ENCODE results near the gene VWA3A.

DNA sequence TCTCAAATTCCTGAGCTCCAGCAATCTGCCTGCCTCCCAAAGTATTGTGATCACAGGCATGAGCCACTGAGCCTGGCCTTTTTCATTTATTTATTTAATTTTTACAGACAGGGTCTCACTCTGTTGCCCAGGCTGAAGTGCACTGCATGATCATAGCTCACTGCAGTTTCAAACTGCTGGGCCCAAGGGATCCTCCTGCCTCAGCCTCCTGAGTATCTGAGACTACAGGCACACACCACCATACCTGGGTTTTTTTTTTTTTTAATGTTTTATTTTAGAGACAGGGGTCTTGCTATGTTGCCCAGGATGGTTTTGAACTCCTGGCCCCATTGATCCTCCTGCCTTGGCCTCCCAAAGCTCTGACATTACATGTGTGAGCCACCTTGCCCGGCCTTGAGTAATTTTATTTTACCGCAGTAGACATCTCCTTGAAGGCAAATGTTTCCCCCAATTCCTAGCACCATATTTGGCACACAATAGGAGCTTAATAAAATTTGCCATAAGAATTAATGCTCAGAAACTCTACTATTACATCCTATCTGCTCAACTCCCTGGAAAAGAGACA, 111.8 kb downstream of the VWA3A start:
- TF ChIP-seq POLR2A (IDR thresholded peaks at IDR 0.05), result no peak
- TF ChIP-seq, protein P1, sequence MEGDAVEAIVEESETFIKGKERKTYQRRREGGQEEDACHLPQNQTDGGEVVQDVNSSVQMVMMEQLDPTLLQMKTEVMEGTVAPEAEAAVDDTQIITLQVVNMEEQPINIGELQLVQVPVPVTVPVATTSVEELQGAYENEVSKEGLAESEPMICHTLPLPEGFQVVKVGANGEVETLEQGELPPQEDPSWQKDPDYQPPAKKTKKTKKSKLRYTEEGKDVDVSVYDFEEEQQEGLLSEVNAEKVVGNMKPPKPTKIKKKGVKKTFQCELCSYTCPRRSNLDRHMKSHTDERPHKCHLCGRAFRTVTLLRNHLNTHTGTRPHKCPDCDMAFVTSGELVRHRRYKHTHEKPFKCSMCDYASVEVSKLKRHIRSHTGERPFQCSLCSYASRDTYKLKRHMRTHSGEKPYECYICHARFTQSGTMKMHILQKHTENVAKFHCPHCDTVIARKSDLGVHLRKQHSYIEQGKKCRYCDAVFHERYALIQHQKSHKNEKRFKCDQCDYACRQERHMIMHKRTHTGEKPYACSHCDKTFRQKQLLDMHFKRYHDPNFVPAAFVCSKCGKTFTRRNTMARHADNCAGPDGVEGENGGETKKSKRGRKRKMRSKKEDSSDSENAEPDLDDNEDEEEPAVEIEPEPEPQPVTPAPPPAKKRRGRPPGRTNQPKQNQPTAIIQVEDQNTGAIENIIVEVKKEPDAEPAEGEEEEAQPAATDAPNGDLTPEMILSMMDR (IDR thresholded peaks at IDR 0.05), result no peak

Measured in body of pancreas (tissue), 4 donors.